Measurements from ENCODE around the gene CLEC4G. TPM values are rescaled to one million over a fixed set of nuclear protein-coding genes. Genes with fewer than 3 reads are reported as not detected.

Gene CLEC4G
- total RNA-seq, 1 donor from 2014 or later = not detected

Other genes with a start within 250 kb of the CLEC4G start
- gene PEX11G, start 243.1 kb downstream of the CLEC4G start, total RNA-seq = 0.46 and 1.9 TPM in 2 replicates
- gene ZNF358, start 216.0 kb downstream of the CLEC4G start, total RNA-seq = 11.7 and 16.0 TPM in 2 replicates
- gene MCOLN1, start 209.5 kb downstream of the CLEC4G start, total RNA-seq = 3.8 and 6.2 TPM in 2 replicates
- gene PNPLA6, start 196.4 kb downstream of the CLEC4G start, total RNA-seq = 82.8 and 106 TPM in 2 replicates
- gene CAMSAP3, start 136.2 kb downstream of the CLEC4G start, total RNA-seq = 0.13 and 0.21 TPM in 2 replicates
- gene XAB2, start 102.6 kb downstream of the CLEC4G start, total RNA-seq = 23.9 and 30.6 TPM in 2 replicates
- gene PET100, start 102.3 kb downstream of the CLEC4G start, total RNA-seq = 19.3 and 28.9 TPM in 2 replicates
- not detected in 2 replicates for gene PCP2, start 98.4 kb downstream of the CLEC4G start, total RNA-seq
- gene STXBP2, start 95.0 kb downstream of the CLEC4G start, total RNA-seq = 29.5 and 30.9 TPM in 2 replicates
- not detected in 2 replicates for gene RETN, start 63.1 kb downstream of the CLEC4G start, total RNA-seq
- not detected in 2 replicates for gene MCEMP1, start 55.0 kb downstream of the CLEC4G start, total RNA-seq
- 121 and 191 TPM in 2 replicates for gene TRAPPC5, start 51.3 kb downstream of the CLEC4G start, total RNA-seq
- not detected in 2 replicates for gene FCER2, start 30.0 kb downstream of the CLEC4G start, total RNA-seq
- not detected in 2 replicates for gene CD209, start 15.4 kb upstream of the CLEC4G start, total RNA-seq
- gene CLEC4M, start 31.1 kb upstream of the CLEC4G start, total RNA-seq = 0.07 and 0.21 TPM in 2 replicates
- gene EVI5L, start 98.1 kb upstream of the CLEC4G start, total RNA-seq = 11.7 and 13.9 TPM in 2 replicates
- gene PRR36, start 142.3 kb upstream of the CLEC4G start, total RNA-seq = 0.07 TPM in 1 of 2 replicates, not detected in the other
- gene LRRC8E, start 156.4 kb upstream of the CLEC4G start, total RNA-seq = 1.2 and 2.0 TPM in 2 replicates
- 8.8 and 11.6 TPM in 2 replicates for gene MAP2K7, start 171.8 kb upstream of the CLEC4G start, total RNA-seq
- 0.53 and 0.73 TPM in 2 replicates for gene TGFBR3L, start 182.7 kb upstream of the CLEC4G start, total RNA-seq
- 15.0 and 20.8 TPM in 2 replicates for gene SNAPC2, start 188.2 kb upstream of the CLEC4G start, total RNA-seq
- gene CTXN1, start 194.0 kb upstream of the CLEC4G start, total RNA-seq = 3.1 and 8.2 TPM in 2 replicates
- gene TIMM44, start 211.6 kb upstream of the CLEC4G start, total RNA-seq = 44.0 and 51.6 TPM in 2 replicates